Right lobe of liver (tissue), 6 donors: ENCODE results near the gene TMPRSS9. TPM values are rescaled to one million over a fixed set of nuclear protein-coding genes. Genes with fewer than 3 reads are reported as not detected.

Experiments used
- ATAC-seq, 4 donors: fragments of 200-7000 bp; cut with Tn5 transposase; one replicate each; pipeline ENCODE4 v1.9.1; 2020; ENCODE audit warnings: mild to moderate bottlenecking in 4 of 4, moderate library complexity in 4 of 4
- DNase-seq, 3 donors: peaks; one replicate each; pipeline ENCODE4 v3.0.0-alpha.2; 2020
- H3K27ac ChIP-seq, 3 donors: fragments of 200-600 bp; one replicate each; pipeline ENCODE4 v1.8.0; 2022
- H3K27me3 ChIP-seq, 2 donors: fragments of 200-600 bp; one replicate each; pipeline ENCODE4 v1.8.0; 2022
- H3K36me3 ChIP-seq, 4 donors: fragments of 200-600 bp; sonication (generic) in 1 of 4; one replicate each; pipeline versions ENCODE4 v1.5.1 to v1.8.0; 2017 to 2022; ENCODE audit warnings: control low read depth in 1 of 4
- H3K4me1 ChIP-seq, 4 donors: fragments of 200-600 bp; sonication (generic) in 1 of 4; one replicate each; pipeline versions ENCODE4 v1.5.1 to v1.8.0; 2017 to 2022; ENCODE audit warnings: control low read depth in 1 of 4
- H3K4me3 ChIP-seq, 3 donors: fragments of 200-600 bp; one replicate each; pipeline ENCODE4 v1.8.0; 2022
- H3K9me3 ChIP-seq, 4 donors: fragments of 200-600 bp; sonication (generic) in 1 of 4; one replicate each; pipeline versions ENCODE4 v1.5.1 to v1.8.0; 2017 to 2022; ENCODE audit warnings: control low read depth in 1 of 4
- CTCF ChIP-seq, 4 donors: fragments of 200-600 bp in 3 of 4; fragments of 450-650 bp in 1 of 4; IDR thresholded peaks; one replicate each; pipeline versions ENCODE4 v1.5.1 to v1.8.0; 2016 to 2022; ENCODE audit warnings: antibody characterized with exemption in 4 of 4, mild to moderate bottlenecking in 2 of 4
- POLR2A ChIP-seq: fragments of 450-650 bp; IDR thresholded peaks from one replicate; pipeline ENCODE4 v1.6.1; 2017; ENCODE audit warnings: antibody characterized with exemption, mild to moderate bottlenecking
- WGBS: methylation state at CpG from one replicate; pipeline ENCODE4 v1.1.6; 2018; ENCODE audit warnings: low coverage, low lambda C conversion rate; ENCODE audit not compliant: insufficient coverage; ENCODE audit errors: missing lambda C conversion rate; 5-methylcytosine and 5-hydroxymethylcytosine counted together
- intact Hi-C, 2 donors: fragments of 100-400 bp; cut with DNase I; formaldehyde crosslinking; loops; one replicate each; pipeline versions ENCODE4 v1.11.2 to v1.14.1; 2022
- total RNA-seq, 6 experiments: library from RNA; depleted of rRNA in 2 of 6; stranded (reverse); fragments of >200 nt in 2 of 6; fragmentation: NEBNext Ultra II Directional in 3 of 6; extraction: Animal tissue kit (Norgen Biotek cat#: 25700) in 3 of 6; gene quantifications; one replicate each; pipeline versions ENCODE4 v1.1.0 to v1.2.4, GENCODE V29; 2016 to 2023
- donor health status: DM: no; HTN: yes; CAD: no.
- donor health status: DM: no; HTN: no; CAD: no.
- donor health status: DM: no; HTN: no; CAD: no.
- donor health status: DM: no; HTN: yes; CAD: no.
- donor health status: DM: no; HTN: yes; CAD: no.

Gene TMPRSS9
- total RNA-seq, 6 experiments from 2014 or later = 0.12 to 6.7 (median 2.9) TPM

DNA sequence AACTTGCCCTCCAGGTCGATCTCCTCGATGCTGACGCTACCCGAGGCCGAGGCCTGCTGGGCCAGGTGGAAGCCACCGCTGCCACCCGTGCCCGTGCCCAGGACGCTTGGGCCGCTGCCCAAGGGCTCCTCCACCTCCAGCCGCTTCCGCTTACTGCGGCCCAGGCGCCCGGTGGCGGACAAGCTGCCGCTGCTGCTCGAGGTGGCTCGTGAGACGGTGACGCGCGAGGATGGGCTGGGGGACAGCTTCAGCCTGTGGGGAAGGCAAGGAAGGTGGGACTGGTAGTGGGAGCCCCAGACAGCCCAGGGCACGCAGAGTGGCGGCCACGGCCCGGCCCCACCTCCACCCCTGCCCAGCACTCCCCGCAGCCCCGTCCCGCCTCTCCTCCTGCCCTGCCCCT is 73.8 kb downstream of the TMPRSS9 start:
- H3K27ac ChIP-seq = no peak overlapping the region
- ATAC-seq = no peak
- no peak for TF ChIP-seq POLR2A
- no peak for TF ChIP-seq CTCF (IDR thresholded peaks at IDR 0.05)
- no peak overlapping the region for H3K4me3 ChIP-seq
- peaks cover 0 to 20% (median 5%) of the 10 kb centered on the region in 4 donors for H3K36me3 ChIP-seq
- H3K9me3 ChIP-seq = no peaks in the 10 kb centered on the region
- WGBS = 96% methylated on average over 12 of the region's 30 CpGs
- no peaks in the 10 kb centered on the region for H3K27me3 ChIP-seq
- no peak for DNase-seq
- no peaks in the 10 kb centered on the region for H3K4me1 ChIP-seq
- intact Hi-C loops = no loop called here

DNA sequence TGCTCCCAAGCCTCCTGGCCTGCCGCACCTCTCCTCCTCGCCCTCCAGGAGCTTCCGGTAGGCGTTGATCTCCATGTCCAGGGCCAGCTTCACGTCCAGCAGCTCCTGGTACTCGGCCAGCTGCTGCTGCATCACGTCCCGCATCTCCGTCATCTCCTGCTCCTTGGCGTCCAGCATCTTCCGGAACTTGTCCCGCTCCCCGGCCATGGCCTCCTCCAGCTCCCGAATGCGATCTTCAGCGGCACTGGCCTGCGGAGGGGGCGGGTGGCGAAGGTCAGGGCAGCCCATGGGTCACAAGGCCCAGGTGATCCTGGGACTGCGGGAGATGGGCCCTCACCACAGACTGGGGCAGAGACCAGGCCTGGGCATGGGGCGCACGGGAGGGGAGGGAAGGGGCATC is 74.2 kb downstream of the TMPRSS9 start:
- no peak for ATAC-seq
- no peak overlapping the region for H3K27ac ChIP-seq
- intact Hi-C loops = no loop called here
- H3K4me3 ChIP-seq = no peak overlapping the region
- H3K9me3 ChIP-seq = no peaks in the 10 kb centered on the region
- H3K36me3 ChIP-seq = peaks cover 0 to 20% (median 5%) of the 10 kb centered on the region in 4 donors
- 92% methylated on average over 13 of the region's 22 CpGs for WGBS
- no peak for DNase-seq
- H3K27me3 ChIP-seq = no peaks in the 10 kb centered on the region
- TF ChIP-seq CTCF (IDR thresholded peaks at IDR 0.05) (no peak), POLR2A (no peak)
- H3K4me1 ChIP-seq = no peaks in the 10 kb centered on the region

DNA sequence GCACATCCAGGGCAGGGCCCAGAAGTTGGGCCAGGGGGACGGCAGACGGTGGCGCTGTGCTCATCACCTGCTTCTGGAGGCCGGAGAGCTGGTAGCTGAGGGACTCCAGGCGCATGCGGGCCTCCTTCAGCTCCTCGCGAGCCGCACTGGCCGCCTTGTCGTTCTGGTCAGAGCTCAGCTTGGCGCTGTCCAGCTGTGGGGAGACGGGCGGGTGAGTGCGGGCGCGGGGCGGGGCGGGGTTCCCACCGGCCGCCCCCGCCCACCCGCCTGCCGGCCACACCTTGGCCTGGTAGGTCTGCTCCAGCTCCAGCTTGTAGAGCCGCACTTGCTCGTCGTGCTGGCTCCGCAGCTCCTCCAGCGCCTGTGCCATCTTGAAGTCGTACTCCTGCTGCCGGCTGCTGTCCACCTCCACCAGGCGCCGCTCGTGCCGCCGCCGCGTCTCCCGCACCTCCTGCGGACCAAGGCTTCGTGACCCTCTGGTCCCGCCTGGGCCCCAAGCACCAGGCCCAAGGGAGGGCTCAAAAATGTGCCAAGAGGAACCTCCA is 74.7 kb downstream of the TMPRSS9 start:
- no peak overlapping the region for H3K4me3 ChIP-seq
- H3K36me3 ChIP-seq = peaks cover 0 to 20% (median 5%) of the 10 kb centered on the region in 4 donors
- intact Hi-C loops = no loop called here
- no peaks in the 10 kb centered on the region for H3K4me1 ChIP-seq
- H3K27ac ChIP-seq = no peak overlapping the region
- WGBS = 76% methylated on average over 5 of the region's 42 CpGs
- no peaks in the 10 kb centered on the region for H3K9me3 ChIP-seq
- no peaks in the 10 kb centered on the region for H3K27me3 ChIP-seq
- ATAC-seq (no peak), DNase-seq (no peak)
- TF ChIP-seq CTCF (IDR thresholded peaks at IDR 0.05) = no peak
- TF ChIP-seq POLR2A = no peak

DNA sequence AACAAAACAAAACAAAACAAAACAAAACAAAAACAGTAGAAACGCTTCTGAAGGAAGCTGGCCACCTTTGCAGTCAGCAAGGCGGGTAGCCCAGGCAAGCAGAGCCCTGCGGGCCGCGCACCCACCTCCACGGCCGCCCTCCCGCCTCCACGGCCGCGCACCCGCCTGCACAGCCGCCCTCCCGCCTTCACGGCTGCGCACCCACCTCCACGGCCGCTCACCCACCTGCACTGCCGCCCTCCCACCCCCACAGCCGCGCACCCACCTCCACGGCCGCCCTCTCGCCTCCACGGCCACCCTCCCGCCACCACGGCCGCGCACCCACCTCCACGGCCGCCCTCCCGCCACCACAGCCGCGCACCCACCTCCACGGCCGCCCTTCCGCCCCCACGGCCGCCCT is 76.3 kb downstream of the TMPRSS9 start:
- peaks cover 0 to 15% (median 5%) of the 10 kb centered on the region in 4 donors for H3K36me3 ChIP-seq
- 96% methylated on average over 14 of the region's 39 CpGs for WGBS
- no peak for DNase-seq

More for the DNA sequence above, 76.3 kb downstream of the TMPRSS9 start:
- intact Hi-C loops = no loop called here
- Histone ChIP-seq H3K27ac (no peak overlapping the region), H3K4me1 (no peaks in the 10 kb centered on the region), H3K27me3 (no peaks in the 10 kb centered on the region), H3K9me3 (no peaks in the 10 kb centered on the region), H3K4me3 (no peak overlapping the region)
- no peak for ATAC-seq
- TF ChIP-seq CTCF (IDR thresholded peaks at IDR 0.05) = no peak
- TF ChIP-seq POLR2A = no peak
